HepG2 (cell line): ENCODE data around the gene CERS6.

ENCODE experiments used
- CCDC6 ChIP-seq: sonication (generic); formaldehyde crosslinking; IDR thresholded peaks from 2 replicates; pipeline ENCODE4 v1.8.1; 2022; ENCODE audit warnings: mild to moderate bottlenecking, missing genetic modification reagents, moderate library complexity
- GPBP1L1 ChIP-seq: sonication (generic); formaldehyde crosslinking; IDR thresholded peaks from 2 replicates; pipeline ENCODE4 v1.5.0; 2020; ENCODE audit warnings: mild to moderate bottlenecking, missing genetic modification reagents
- NFE2L1 ChIP-seq: sonication (generic); formaldehyde crosslinking; IDR thresholded peaks from 2 replicates; pipeline ENCODE4 v1.4.0; 2020; ENCODE audit warnings: missing genetic modification reagents, mild to moderate bottlenecking, borderline replicate concordance
- SP4 ChIP-seq: sonication (generic); formaldehyde crosslinking; IDR thresholded peaks from 2 replicates; pipeline ENCODE4 v1.8.1; 2023; ENCODE audit warnings: mild to moderate bottlenecking, missing genetic modification reagents
- YY1 ChIP-seq: IDR thresholded peaks from 2 replicates; pipeline ENCODE4 v1.6.1; 2011; ENCODE audit warnings: low read length, low read depth, moderate library complexity, mild to moderate bottlenecking; ENCODE audit not compliant: insufficient read depth, insufficient replicate concordance
- TF ChIP-seq, protein P1 (sequence below): sonication (generic); formaldehyde crosslinking; IDR thresholded peaks from 2 replicates; pipeline ENCODE4 v1.8.0; 2022; ENCODE audit warnings: mild to moderate bottlenecking, missing genetic modification reagents, borderline replicate concordance

DNA sequence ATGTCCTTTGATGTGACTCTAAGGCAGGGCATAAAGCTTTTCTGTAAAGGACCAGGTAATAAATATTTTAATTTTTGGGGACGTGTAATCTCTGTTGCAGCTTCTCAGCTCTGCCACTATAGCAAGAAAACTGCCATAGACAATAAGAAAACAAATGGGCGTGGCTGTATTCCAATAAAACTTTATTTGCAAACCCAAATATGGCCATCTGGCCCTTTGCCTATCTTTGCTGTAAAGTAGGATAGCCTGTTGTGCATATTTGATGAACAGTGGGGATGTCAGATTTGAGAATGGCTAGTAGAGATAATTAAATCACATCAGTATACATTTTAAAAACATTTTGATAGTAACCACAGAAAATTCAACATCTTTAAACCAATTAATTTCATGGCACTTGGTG, 250.7 kb downstream of the CERS6 start:
- no peak for TF ChIP-seq NFE2L1
- no peak for TF ChIP-seq GPBP1L1 (CRISPR knock-in tag)
- TF ChIP-seq YY1 = no peak
- TF ChIP-seq, protein P1, sequence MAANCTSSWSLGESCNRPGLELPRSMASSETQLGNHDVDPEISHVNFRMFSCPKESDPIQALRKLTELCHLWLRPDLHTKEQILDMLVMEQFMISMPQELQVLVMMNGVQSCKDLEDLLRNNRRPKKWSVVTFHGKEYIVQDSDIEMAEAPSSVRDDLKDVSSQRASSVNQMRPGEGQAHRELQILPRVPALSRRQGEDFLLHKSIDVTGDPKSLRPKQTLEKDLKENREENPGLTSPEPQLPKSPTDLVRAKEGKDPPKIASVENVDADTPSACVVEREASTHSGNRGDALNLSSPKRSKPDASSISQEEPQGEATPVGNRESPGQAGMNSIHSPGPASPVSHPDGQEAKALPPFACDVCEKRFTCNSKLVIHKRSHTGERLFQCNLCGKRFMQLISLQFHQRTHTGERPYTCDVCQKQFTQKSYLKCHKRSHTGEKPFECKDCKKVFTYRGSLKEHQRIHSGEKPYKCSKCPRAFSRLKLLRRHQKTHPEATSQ = no peak
- no peak for TF ChIP-seq CCDC6
- TF ChIP-seq SP4 (CRISPR knock-in tag) = no peak
